DND-41 (cell line): ENCODE data around the gene SDCBP2.

Experiments used
- ATAC-seq: fragments of 200-7000 bp; cut with Tn5 transposase; 3 replicates; pipeline ENCODE4 v1.9.1; 2021; ENCODE audit warnings: low read depth; ENCODE audit not compliant: insufficient read depth
- DNase-seq: peaks from one replicate; pipeline ENCODE4 v3.0.0-alpha.2; 2020
- H2AFZ ChIP-seq: 2 replicates; pipeline ENCODE4 v1.6.0; 2012; ENCODE audit warnings: low read depth, low read length
- H3K27ac ChIP-seq: 2 replicates; pipeline ENCODE4 v1.5.1; 2012; ENCODE audit warnings: low read length, inconsistent platforms
- H3K27me3 ChIP-seq: fragments of 200-600 bp; sonication (generic); 2 replicates; pipeline ENCODE4 v1.6.0; 2012; ENCODE audit warnings: low read length, mild to moderate bottlenecking, inconsistent platforms; ENCODE audit not compliant: insufficient read depth, poor library complexity
- H3K36me3 ChIP-seq: 2 replicates; pipeline ENCODE4 v1.5.1; 2012; ENCODE audit warnings: low read length, inconsistent platforms; ENCODE audit not compliant: insufficient read depth
- H3K4me1 ChIP-seq: 2 replicates; pipeline ENCODE4 v1.5.1; 2012; ENCODE audit warnings: mild to moderate bottlenecking, low read length; ENCODE audit not compliant: insufficient read depth
- H3K4me2 ChIP-seq: 2 replicates; pipeline ENCODE4 v1.6.0; 2012; ENCODE audit warnings: mild to moderate bottlenecking, moderate library complexity, low read length, inconsistent platforms; ENCODE audit not compliant: insufficient read depth
- H3K4me3 ChIP-seq, 2 experiments: fragments of 200-600 bp in 1 of 2; shearing (Covaris generic) in 1 of 2; 2 replicates each; pipeline ENCODE4 v1.5.1; 2012 to 2016; ENCODE audit warnings: inconsistent platforms in 2 of 2, low read length in 2 of 2, mild to moderate bottlenecking in 2 of 2, low read depth in 1 of 2, moderate library complexity in 1 of 2
- H3K79me2 ChIP-seq: 2 replicates; pipeline ENCODE4 v1.6.0; 2012; ENCODE audit warnings: low read length, inconsistent platforms; ENCODE audit not compliant: insufficient read depth
- H3K9ac ChIP-seq: 2 replicates; pipeline ENCODE4 v1.6.0; 2012; ENCODE audit warnings: low read depth, mild to moderate bottlenecking, inconsistent platforms, low read length, moderate library complexity
- H3K9me3 ChIP-seq: 2 replicates; pipeline ENCODE4 v1.5.1; 2012; ENCODE audit warnings: low read length, moderate library complexity, mild to moderate bottlenecking, inconsistent platforms; ENCODE audit not compliant: insufficient read depth, severe bottlenecking
- H4K20me1 ChIP-seq: 2 replicates; pipeline ENCODE4 v1.6.0; 2012; ENCODE audit warnings: low read length; ENCODE audit not compliant: insufficient read depth
- CTCF ChIP-seq: IDR thresholded peaks from 2 replicates; pipeline ENCODE4 v1.5.1; 2012; ENCODE audit warnings: borderline replicate concordance, low read length, moderate library complexity, mild to moderate bottlenecking; ENCODE audit not compliant: poor library complexity, severe bottlenecking; ENCODE audit errors: extremely low read depth
- EZH2 ChIP-seq: IDR thresholded peaks from 3 replicates; pipeline ENCODE4 v1.6.1; 2012; ENCODE audit warnings: borderline replicate concordance, low read depth, mild to moderate bottlenecking, moderate library complexity, low read length, inconsistent platforms; ENCODE audit not compliant: severe bottlenecking

Gene SDCBP2

GRCh38 chr20:1282966-1283365, 46.0 kb downstream of the SDCBP2 start:
- Histone ChIP-seq H3K4me3 (no peak overlapping the region), H3K9me3 (no peaks in the 10 kb centered on the region), H3K4me2 (no peak overlapping the region), H2AFZ (no peak overlapping the region), H3K36me3 (no peaks in the 10 kb centered on the region), H4K20me1 (peaks cover 2% of the 10 kb centered on the region; the same call in 1 of the 2 replicates), H3K27ac (no peak overlapping the region), H3K4me1 (peaks cover 9% of the 10 kb centered on the region; the same call in 1 of the 2 replicates), H3K9ac (no peak overlapping the region), H3K79me2 (no peaks in the 10 kb centered on the region), H3K27me3 (peaks cover 37% of the 10 kb centered on the region)
- DNase-seq: no peak
- no peak for TF ChIP-seq EZH2
- no peak for TF ChIP-seq CTCF
- no peak for ATAC-seq

- no peak overlapping the region for H2AFZ ChIP-seq
- no peak overlapping the region for H3K9ac ChIP-seq
- peaks cover 4% of the 10 kb centered on the region; the same call in 1 of the 2 replicates for H3K4me1 ChIP-seq
- ATAC-seq (no peak), DNase-seq (no peak)
- no peaks in the 10 kb centered on the region for H3K79me2 ChIP-seq
- no peak overlapping the region for H3K4me3 ChIP-seq
- H3K9me3 ChIP-seq: no peaks in the 10 kb centered on the region
- H3K36me3 ChIP-seq: no peaks in the 10 kb centered on the region
- H3K4me2 ChIP-seq: no peak overlapping the region
- no peak for TF ChIP-seq EZH2
- no peak for TF ChIP-seq CTCF
- no peak overlapping the region for H3K27ac ChIP-seq
- peaks cover 2% of the 10 kb centered on the region; the same call in 1 of the 2 replicates for H4K20me1 ChIP-seq
- peaks cover 34% of the 10 kb centered on the region for H3K27me3 ChIP-seq
Measured at GRCh38 chr20:1281279-1282057, 47.5 kb downstream of the SDCBP2 start.

- H3K27ac ChIP-seq: no peak overlapping the region
- H4K20me1 ChIP-seq: peaks cover 2% of the 10 kb centered on the region; the same call in 1 of the 2 replicates
- no peak for ATAC-seq
- H3K9ac ChIP-seq: no peak overlapping the region
- no peaks in the 10 kb centered on the region for H3K36me3 ChIP-seq
- no peak overlapping the region for H2AFZ ChIP-seq
- TF ChIP-seq CTCF: no peak
- no peak for TF ChIP-seq EZH2
- no peak overlapping the region for H3K4me3 ChIP-seq
- H3K79me2 ChIP-seq: no peaks in the 10 kb centered on the region
- DNase-seq: no peak
- no peak overlapping the region for H3K4me2 ChIP-seq
- peaks cover 30% of the 10 kb centered on the region for H3K27me3 ChIP-seq
- no peaks in the 10 kb centered on the region for H3K4me1 ChIP-seq
- H3K9me3 ChIP-seq: no peaks in the 10 kb centered on the region
Measured at GRCh38 chr20:1280195-1281102, 48.5 kb downstream of the SDCBP2 start.
